Fibroblast of pulmonary artery (primary cell): ENCODE data around the gene BTBD2.
"Not testable (repeated sequence)": the region's sequence is repeated elsewhere in the genome, so short reads cannot be mapped to it uniquely, and the experiment has no call there.

Experiments
- DNase-seq: peaks from one replicate; pipeline ENCODE4 v3.0.0-alpha.2; 2010; ENCODE audit warnings: low read depth
- H3K4me3 ChIP-seq: replicated peaks from 2 replicates; pipeline ENCODE4 v1.5.1; 2011; ENCODE audit warnings: low read depth, mild to moderate bottlenecking, control low read depth, low read length, moderate library complexity
- CTCF ChIP-seq: IDR thresholded peaks from 2 replicates; pipeline ENCODE4 v1.5.1; 2011; ENCODE audit warnings: mild to moderate bottlenecking, control low read depth, low read length, inconsistent platforms; ENCODE audit errors: missing control alignments

The BTBD2 gene

GRCh38 chr19:1991018-1991913 lies 24.2 kb downstream of the BTBD2 start:
- no peak for DNase-seq
- no peak for TF ChIP-seq CTCF
- H3K4me3 ChIP-seq = no peak overlapping the region

GRCh38 chr19:1990230-1991017 lies 25.1 kb downstream of the BTBD2 start:
- H3K4me3 ChIP-seq = no peak overlapping the region
- DNase-seq = no peak
- no peak for TF ChIP-seq CTCF

GRCh38 chr19:1989513-1990229 lies 25.8 kb downstream of the BTBD2 start:
- no peak for DNase-seq
- H3K4me3 ChIP-seq = no peak overlapping the region
- no peak for TF ChIP-seq CTCF

GRCh38 chr19:1988464-1988863 lies 27.1 kb downstream of the BTBD2 start:
- not testable (repeated sequence) for H3K4me3 ChIP-seq, DNase-seq

DNA sequence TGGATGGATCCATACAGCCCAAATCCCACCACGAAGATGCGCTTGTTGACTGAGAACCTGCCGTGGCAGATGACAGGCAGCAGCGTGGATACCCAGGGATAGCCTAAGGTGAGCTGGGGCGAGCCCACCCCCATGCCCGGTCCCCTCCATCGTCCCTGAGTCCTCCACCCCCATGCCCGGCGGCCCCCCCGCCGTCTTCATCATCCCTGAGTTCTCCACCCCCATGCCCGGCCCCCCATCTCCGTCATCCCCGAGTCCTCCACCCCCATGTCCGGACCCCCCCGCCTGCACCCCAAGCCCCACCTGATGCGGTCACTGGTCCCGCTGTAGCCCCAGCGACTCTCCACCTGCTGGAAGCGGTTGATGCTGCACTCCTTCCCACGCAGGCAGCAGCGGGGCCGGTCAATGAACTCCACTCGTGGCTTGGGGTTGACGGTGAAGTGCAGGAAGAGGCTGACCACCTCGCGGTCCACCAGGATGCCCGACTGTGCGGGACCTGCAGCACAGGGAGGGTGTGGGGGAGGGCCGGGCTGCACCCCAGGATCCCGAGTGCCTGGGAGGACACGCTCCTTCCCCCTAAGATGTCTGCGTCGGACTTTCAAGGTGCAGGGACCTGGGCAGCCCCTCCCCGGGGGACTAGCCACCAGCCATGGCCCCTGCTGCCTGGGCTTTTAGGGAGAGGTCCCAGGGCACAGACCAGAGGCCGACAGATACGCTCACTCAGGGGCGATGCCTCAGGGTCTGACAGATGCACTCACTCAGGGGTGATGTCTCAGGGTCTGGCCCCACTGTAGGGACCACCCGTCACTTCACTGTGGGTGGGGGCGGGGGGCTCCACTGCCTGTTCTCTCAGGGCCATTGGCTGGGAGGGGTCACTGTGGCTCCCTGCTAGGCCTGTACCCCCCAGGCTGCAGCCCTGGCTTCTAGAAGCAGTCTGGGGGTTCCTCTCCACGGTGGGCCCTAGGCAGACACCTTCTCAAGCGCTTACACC lies 28.0 kb downstream of the BTBD2 start:
- DNase-seq = no peak
- TF ChIP-seq CTCF = no peak
- H3K4me3 ChIP-seq = no peak overlapping the region

- no peak for DNase-seq
- no peak for TF ChIP-seq CTCF
These were observed 29.0 kb downstream of the BTBD2 start for GRCh38 chr19:1986357-1987162.

More at GRCh38 chr19:1986357-1987162, 29.0 kb downstream of the BTBD2 start:
- H3K4me3 ChIP-seq = no peak overlapping the region
